Fibroblast of mammary gland (primary cell): ENCODE results near the gene DNAH14.
A peak's percentile ranks its signal among the peaks of the same experiment; 100 is the strongest.

ENCODE experiments used
- DNase-seq: peaks from one replicate; pipeline ENCODE4 v3.0.0-alpha.2; 2010; ENCODE audit warnings: low read depth
- H3K4me3 ChIP-seq: 2 replicates; pipeline ENCODE4 v1.5.1; 2011; ENCODE audit warnings: low read depth, mild to moderate bottlenecking, low read length, moderate library complexity; ENCODE audit not compliant: control insufficient read depth
- TF ChIP-seq, protein P1 (sequence below): conservative IDR thresholded peaks from 2 replicates; pipeline ENCODE4 v1.5.1; 2011; ENCODE audit warnings: low read depth, low read length, inconsistent platforms; ENCODE audit not compliant: control insufficient read depth, insufficient read depth

DNAH14 gene

DNA sequence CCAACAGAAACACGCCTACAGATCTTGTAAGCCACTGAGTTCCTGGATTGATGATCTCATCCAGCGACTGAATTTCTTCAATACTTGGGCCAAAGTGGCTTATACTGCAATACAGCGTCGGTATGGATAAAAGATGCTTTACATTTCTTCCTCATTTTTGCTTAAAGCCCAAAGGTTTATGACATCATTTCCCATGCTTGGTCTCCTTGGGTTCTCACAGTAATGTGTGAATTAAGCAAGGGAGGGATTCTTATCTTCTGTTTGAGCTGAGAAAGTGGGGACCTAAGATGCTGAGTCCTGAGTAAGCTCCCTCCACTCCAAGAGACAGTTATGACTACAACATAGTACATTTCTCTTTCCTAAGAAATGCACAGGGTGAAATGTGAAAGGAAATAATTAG is 458.9 kb downstream of the DNAH14 start:
- H3K4me3 ChIP-seq = no peak overlapping the region
- TF ChIP-seq, protein P1, sequence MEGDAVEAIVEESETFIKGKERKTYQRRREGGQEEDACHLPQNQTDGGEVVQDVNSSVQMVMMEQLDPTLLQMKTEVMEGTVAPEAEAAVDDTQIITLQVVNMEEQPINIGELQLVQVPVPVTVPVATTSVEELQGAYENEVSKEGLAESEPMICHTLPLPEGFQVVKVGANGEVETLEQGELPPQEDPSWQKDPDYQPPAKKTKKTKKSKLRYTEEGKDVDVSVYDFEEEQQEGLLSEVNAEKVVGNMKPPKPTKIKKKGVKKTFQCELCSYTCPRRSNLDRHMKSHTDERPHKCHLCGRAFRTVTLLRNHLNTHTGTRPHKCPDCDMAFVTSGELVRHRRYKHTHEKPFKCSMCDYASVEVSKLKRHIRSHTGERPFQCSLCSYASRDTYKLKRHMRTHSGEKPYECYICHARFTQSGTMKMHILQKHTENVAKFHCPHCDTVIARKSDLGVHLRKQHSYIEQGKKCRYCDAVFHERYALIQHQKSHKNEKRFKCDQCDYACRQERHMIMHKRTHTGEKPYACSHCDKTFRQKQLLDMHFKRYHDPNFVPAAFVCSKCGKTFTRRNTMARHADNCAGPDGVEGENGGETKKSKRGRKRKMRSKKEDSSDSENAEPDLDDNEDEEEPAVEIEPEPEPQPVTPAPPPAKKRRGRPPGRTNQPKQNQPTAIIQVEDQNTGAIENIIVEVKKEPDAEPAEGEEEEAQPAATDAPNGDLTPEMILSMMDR = no peak
- DNase-seq = peak; percentile 48

GRCh38 chr1:225389843-225390242 is 460.4 kb downstream of the DNAH14 start:
- TF ChIP-seq, protein P1 = no peak
- H3K4me3 ChIP-seq = no peak overlapping the region
- no peak for DNase-seq

- TF ChIP-seq, protein P1 = no peak
- no peak overlapping the region for H3K4me3 ChIP-seq
- DNase-seq = no peak
Measured at GRCh38 chr1:225396357-225396756, 466.9 kb downstream of the DNAH14 start.

- H3K4me3 ChIP-seq = no peak overlapping the region
- TF ChIP-seq, protein P1 = no peak
- DNase-seq = no peak
Measured at GRCh38 chr1:225400968-225401367, 471.5 kb downstream of the DNAH14 start.

GRCh38 chr1:225406976-225407725 is 477.7 kb downstream of the DNAH14 start:
- DNase-seq = no peak
- TF ChIP-seq, protein P1 = no peak
- no peak overlapping the region for H3K4me3 ChIP-seq

GRCh38 chr1:225407755-225408154 is 478.3 kb downstream of the DNAH14 start:
- TF ChIP-seq, protein P1 = no peak
- H3K4me3 ChIP-seq = no peak overlapping the region
- no peak for DNase-seq
